Keratinocyte (primary cell): ENCODE results near the gene DMRTB1.

Experiments used
- CTCF ChIP-seq, 3 experiments: IDR thresholded peaks in 1 of 3; conservative IDR thresholded peaks in 1 of 3; optimal IDR thresholded peaks in 1 of 3; 2 replicates in 2 of 3; 3 replicates in 1 of 3; pipeline versions ENCODE3 to v1.5.1; 2011; ENCODE audit warnings: low read length in 3 of 3, mild to moderate bottlenecking in 3 of 3, moderate library complexity in 2 of 3, control low read depth in 1 of 3, inconsistent platforms in 1 of 3; ENCODE audit not compliant: insufficient read depth in 2 of 3; ENCODE audit errors: extremely low read depth in 1 of 3
- EZH2 ChIP-seq: IDR thresholded peaks from one replicate; pipeline ENCODE4 v1.6.1; 2012; ENCODE audit warnings: inconsistent platforms, mild to moderate bottlenecking, low read length, moderate library complexity

GRCh38 chr1:53449693-53450092, 9.5 kb upstream of the DMRTB1 start:
- TF ChIP-seq CTCF (optimal IDR thresholded peaks at IDR 0.05 in 1 of 3, IDR thresholded peaks at IDR 0.05 in 1 of 3, conservative IDR thresholded peaks at IDR 0.05 in 1 of 3; ENCODE audit: extremely low read depth in 1 of 3, insufficient read depth in 2 of 3, low read length in 3 of 3) (no peak), EZH2 (no peak)
